GM18868 (cell line): ENCODE results near the gene TEKTIP1.
A peak's percentile ranks its signal among the peaks of the same experiment; 100 is the strongest.
"Not testable (repeated sequence)": the region's sequence is repeated elsewhere in the genome, so short reads cannot be mapped to it uniquely, and the experiment has no call there.

Experiments used
- ATAC-seq: cut with Tn5 transposase; IDR thresholded peaks from one replicate; pipeline ENCODE4 v1.9.1; 2021; ENCODE audit warnings: mild to moderate bottlenecking, moderate library complexity; ENCODE audit not compliant: unreplicated experiment

Gene TEKTIP1

GRCh38 chr19:3555653-3556422 is 16.9 kb downstream of the TEKTIP1 start:
- no peak for ATAC-seq

GRCh38 chr19:3556423-3556977 is 17.5 kb downstream of the TEKTIP1 start:
- ATAC-seq = no peak

DNA sequence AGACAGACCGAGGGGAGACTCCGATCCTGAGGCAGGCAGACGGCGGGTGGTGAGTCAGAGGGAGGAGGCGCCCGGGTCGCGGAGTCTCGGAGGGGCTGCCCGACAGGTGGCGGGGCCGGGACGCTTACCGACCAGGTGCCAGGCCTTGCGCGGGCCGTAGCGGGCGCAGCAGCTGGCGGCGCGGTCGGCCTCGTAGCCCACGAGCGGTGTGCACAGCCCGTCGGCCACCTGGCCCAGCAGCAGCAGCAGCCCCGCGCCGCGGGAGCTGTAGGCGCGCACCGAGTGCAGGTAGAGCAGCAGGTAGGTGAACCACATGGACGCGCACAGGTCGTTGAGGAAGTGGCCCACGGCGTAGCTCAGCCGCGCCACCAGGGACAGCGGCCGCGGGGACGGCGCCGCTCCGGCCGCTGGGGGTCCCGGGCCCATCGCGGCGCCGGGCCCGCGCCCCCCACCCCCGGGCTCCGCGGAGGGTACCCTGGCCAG is 18.0 kb downstream of the TEKTIP1 start:
- ATAC-seq = peak; percentile 25

DNA sequence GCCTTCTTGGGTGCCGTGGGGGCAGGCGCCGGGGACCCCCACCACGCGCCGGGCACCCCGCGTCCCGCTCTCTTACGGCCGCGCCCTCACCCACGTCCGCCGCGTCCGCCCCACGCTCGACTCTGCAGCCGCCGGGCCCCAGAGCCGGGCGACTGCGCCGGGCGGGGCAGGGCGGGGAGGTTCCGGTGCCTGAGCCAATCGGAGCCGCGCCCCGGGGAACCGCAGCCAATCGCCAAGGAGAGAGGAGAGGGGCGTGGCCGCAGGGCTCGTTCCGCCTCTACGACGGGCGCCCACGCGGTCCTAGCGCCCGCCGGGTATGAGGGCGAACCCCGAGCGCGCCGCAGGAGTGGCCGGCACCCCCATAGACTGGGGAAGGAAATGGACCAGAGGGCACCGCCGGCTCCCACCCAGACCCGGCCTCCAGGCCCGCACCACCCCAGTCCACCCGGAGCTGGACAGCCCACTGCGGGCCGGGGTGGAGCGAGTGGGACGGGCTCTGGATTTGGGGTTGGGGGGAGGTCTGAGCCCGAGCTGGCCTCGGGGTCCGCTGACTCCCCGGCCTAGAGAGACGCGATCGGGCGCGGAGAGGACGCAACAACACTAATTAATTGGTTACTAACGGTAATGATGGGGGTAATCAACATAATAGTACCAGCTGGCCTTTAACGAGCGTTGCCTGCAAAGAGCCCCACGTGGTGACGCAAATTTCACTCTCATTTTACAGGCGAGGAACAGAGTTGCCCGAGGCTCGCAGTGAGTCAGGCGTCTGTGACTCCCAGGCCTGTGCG is 18.7 kb downstream of the TEKTIP1 start, which contains the start of gene MFSD12:
MFSD12 (minus strand) TSS at position 126 of the 788 bp plus-strand sequence. CDS start 183 bp downstream, outside the sequence.
- ATAC-seq = peak; percentile 82

- no peak for ATAC-seq
Observed at GRCh38 chr19:3563709-3564524, 24.9 kb downstream of the TEKTIP1 start.

- ATAC-seq = no peak
Observed at GRCh38 chr19:3565139-3565538, 26.2 kb downstream of the TEKTIP1 start.

DNA sequence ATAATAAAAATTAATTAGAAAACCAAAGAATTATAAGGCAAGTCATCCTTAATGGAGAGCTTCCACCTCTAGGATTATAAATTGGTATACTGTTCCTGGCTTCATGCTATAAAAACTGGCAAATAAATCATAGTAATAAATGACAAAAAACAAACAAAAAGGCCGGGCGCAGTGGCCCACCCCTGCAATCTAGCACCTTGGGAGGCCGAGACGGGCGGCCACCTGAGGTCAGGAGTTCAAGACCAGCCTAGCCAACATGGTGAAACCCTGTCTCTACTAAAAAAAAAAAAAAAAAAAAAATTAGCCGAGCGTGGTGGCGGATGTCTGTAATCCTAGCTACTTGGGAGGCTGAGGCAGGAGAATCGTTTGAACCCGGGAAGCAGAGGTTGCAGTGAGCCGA is 31.1 kb downstream of the TEKTIP1 start:
- ATAC-seq = not testable (repeated sequence)

DNA sequence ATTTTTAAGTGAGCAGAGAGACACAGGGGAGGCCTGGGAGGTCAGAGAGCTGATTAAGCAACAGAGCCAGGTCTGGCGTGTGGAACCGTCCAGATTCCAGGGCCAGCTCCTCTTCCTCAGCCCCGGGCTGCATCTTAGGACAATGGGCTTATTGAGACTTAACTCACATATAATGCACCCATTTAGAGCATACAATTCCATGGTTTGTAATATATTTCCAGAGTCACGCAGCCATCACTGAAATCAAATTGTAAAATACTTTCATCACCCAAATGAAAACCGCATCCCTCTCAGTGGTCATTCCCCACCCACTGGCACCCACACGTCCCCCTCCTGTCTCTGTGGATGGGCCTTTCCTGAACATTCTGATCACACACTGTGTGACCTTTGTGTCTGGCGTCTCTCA is 31.6 kb downstream of the TEKTIP1 start:
- ATAC-seq = no peak

- peak; percentile 86 for ATAC-seq
Observed at GRCh38 chr19:3572132-3572854, 33.3 kb downstream of the TEKTIP1 start.

DNA sequence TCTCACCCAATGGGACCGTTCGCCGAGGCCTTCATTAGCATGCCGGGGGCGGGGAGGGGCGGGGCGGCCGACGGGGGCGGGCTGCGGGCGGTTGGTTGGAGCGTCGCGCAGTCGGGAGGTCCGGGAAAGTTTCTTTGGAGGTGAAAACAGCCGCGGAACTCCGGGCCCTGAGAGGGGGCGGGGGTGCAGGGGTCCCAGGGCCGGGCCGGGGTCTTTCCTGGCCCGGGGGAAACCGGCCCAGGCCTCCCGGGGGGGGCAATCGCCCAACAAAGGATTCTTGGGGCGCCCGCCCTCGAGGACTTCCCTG is 33.8 kb downstream of the TEKTIP1 start, which contains the start of gene HMG20B:
HMG20B (plus strand) TSS at position 90 of the 307 bp plus-strand sequence. CDS start 366 bp downstream, outside the sequence.
- no peak for ATAC-seq

DNA sequence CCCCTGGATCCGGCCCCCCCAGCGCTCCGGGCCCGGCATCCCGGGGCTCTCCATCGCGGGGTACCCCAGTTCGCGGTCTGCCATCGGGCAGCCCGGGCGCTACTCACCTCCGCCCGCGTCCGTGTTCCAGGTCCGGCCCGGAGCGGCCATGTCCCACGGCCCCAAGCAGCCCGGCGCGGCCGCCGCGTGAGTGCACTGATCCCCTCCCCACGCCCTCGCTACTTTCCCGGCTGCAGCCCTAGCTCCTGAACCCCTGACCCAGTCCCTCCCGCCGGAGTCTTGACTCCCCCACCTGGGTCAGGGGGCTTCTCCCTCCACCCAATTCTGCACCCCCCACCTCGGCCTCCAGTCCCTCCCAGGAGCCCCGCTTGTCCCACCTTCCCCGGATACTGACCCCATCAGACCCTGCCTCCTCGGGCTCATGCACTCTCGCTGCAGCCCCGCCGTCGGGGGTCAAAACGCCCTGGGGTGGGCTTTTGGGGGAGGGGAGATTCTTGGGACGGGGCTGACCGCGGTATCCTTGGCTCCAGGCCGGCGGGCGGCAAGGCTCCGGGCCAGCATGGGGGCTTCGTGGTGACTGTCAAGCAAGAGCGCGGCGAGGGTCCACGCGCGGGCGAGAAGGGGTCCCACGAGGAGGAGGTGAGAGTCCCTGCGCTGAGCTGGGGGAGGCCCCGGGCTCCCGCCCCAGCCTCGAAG is 34.3 kb downstream of the TEKTIP1 start:
- ATAC-seq = no peak

GRCh38 chr19:3573858-3574637 is 35.1 kb downstream of the TEKTIP1 start:
- ATAC-seq = no peak

DNA sequence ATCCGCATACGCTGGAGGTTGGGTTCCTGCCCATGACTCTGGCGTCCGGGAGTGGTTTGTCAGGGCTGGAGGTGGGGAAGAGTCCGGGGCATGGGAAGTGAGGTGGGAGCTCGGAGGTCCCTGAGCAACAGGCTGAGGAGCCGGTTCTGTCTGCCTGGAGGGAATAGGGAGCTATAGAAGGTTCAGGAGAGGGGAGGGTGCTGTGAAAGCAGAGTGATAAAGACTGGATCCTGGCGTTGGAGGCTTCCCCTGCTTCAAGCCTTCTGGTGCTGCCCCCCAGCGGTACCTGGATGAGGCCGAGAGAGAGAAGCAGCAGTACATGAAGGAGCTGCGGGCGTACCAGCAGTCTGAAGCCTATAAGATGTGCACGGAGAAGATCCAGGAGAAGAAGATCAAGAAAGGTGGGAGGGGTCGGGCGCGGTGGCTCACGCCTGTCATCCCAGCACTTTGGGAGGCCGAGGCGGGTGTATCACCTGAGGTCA is 36.3 kb downstream of the TEKTIP1 start:
- no peak for ATAC-seq

GRCh38 chr19:3575949-3576673 is 37.1 kb downstream of the TEKTIP1 start:
- no peak for ATAC-seq

DNA sequence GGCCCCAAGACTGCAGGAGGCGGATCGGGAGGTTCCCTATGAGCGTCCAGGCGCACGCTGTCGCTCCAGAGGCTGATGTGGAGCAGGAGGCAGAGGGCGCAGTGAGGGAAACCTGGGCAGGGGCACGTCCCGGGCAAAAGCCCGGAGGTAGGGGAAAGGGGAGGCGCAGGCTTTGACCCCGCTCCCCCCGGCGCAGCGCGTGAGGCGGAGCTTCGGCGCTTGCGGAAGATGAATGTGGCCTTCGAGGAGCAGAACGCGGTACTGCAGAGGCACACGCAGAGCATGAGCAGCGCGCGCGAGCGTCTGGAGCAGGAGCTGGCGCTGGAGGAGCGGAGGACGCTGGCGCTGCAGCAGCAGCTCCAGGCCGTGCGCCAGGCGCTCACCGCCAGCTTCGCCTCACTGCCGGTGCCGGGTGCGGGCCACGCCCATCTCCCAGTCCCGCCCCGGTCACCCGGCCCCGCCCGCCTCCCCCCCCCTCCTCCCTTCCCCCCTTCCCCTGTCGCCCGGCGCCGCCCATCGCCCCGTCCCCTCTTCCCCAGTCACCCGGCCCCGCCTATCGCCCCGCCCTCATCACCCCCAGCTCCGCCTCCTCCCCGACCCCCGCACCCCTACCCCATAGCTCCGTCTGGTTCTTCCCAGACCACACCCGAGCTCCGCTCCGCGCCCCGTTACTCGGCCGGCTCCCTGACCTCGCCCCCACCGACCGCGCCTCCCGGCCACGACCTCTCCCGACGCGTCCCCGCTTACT is 37.9 kb downstream of the TEKTIP1 start:
- ATAC-seq = no peak

DNA sequence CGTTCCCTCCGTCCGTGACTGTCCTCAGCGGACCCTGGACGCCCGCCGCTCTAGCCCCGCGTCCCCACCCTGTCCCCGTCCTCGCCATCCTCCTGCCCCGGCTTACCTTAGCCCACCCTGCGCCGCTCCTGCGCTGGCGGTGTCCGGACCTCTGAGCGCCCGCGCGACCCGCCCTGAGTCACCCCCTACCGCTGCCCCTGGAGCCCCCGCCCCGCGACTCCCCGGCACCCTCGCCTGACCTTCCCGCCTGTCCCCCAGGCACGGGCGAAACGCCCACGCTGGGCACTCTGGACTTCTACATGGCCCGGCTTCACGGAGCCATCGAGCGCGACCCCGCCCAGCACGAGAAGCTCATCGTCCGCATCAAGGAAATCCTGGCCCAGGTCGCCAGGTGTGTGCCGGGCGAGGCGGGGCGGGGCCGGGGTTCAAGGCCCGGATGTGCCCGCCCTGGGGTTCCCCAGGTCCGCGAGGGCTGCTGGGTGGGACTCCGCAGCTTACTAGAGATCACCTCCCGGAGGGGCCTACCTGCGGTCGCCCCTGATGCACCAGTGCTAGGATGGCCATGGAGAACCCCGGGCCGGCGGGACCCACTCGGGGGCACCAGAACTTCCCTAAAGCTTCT is 38.9 kb downstream of the TEKTIP1 start:
- ATAC-seq = no peak

- no peak for ATAC-seq
Observed at GRCh38 chr19:3578390-3578789, 39.4 kb downstream of the TEKTIP1 start.
